Endodermal cell (in vitro differentiated cells): ENCODE data around the gene CBX2. TPM values are rescaled to one million over a fixed set of nuclear protein-coding genes. Genes with fewer than 3 reads are reported as not detected.

Experiments
- DNase-seq: peaks from one replicate; pipeline ENCODE4 v3.0.0-alpha.2; 2017
- H3K27ac ChIP-seq: 2 replicates; pipeline ENCODE4 v1.5.1; 2013; ENCODE audit warnings: mild to moderate bottlenecking, low read depth, low read length, moderate library complexity
- H3K27me3 ChIP-seq: 2 replicates; pipeline ENCODE4 v1.6.1; 2013; ENCODE audit warnings: mild to moderate bottlenecking, low read length, moderate library complexity; ENCODE audit not compliant: insufficient read depth, control insufficient read depth, poor library complexity, severe bottlenecking
- H3K36me3 ChIP-seq: 2 replicates; pipeline ENCODE4 v1.7.0; 2013; ENCODE audit warnings: mild to moderate bottlenecking, low read length, moderate library complexity; ENCODE audit not compliant: control insufficient read depth, insufficient read depth
- H3K4me1 ChIP-seq: one replicate; pipeline ENCODE4 v1.7.0; 2013; ENCODE audit warnings: low read length; ENCODE audit not compliant: control insufficient read depth, insufficient read depth
- H3K4me3 ChIP-seq: 2 replicates; pipeline ENCODE4 v1.5.1; 2013; ENCODE audit warnings: mild to moderate bottlenecking, low read length, moderate library complexity
- H3K9ac ChIP-seq: 2 replicates; pipeline ENCODE4 v1.6.1; 2013; ENCODE audit warnings: mild to moderate bottlenecking, low read length, moderate library complexity; ENCODE audit not compliant: poor library complexity, severe bottlenecking; ENCODE audit errors: extremely low read depth
- H3K9me3 ChIP-seq: 2 replicates; pipeline ENCODE4 v1.6.1; 2013; ENCODE audit warnings: mild to moderate bottlenecking, low read length, moderate library complexity; ENCODE audit not compliant: control insufficient read depth
- H3K27ac Mint-ChIP-seq: 2 replicates; pipeline ENCODE4 v1.8.0; 2020; ENCODE audit warnings: mixed read lengths
- H3K27me3 Mint-ChIP-seq: 2 replicates; pipeline ENCODE4 v1.8.0; 2021; ENCODE audit warnings: mild to moderate bottlenecking, mixed read lengths; ENCODE audit not compliant: insufficient read depth
- H3K36me3 Mint-ChIP-seq: 2 replicates; pipeline ENCODE4 v1.8.0; 2020; ENCODE audit warnings: low read depth, mixed read lengths
- H3K4me1 Mint-ChIP-seq: 2 replicates; pipeline ENCODE4 v1.8.0; 2020; ENCODE audit warnings: mixed read lengths
- H3K4me3 Mint-ChIP-seq: 2 replicates; pipeline ENCODE4 v1.8.0; 2020; ENCODE audit warnings: mild to moderate bottlenecking, moderate library complexity, mixed read lengths
- H3K9me3 Mint-ChIP-seq: 2 replicates; pipeline ENCODE4 v1.8.0; 2020; ENCODE audit warnings: mild to moderate bottlenecking, mixed read lengths
- WGBS, 2 experiments: methylation state at CpG; one replicate each; pipeline versions ENCODE4 v1.1.5 to v1.1.7; 2013; ENCODE audit warnings: missing lambda C conversion rate in 2 of 2, mixed read lengths in 1 of 2; ENCODE audit not compliant: insufficient coverage in 1 of 2, insufficient read length in 1 of 2; 5-methylcytosine and 5-hydroxymethylcytosine counted together
- total RNA-seq, 2 donors: library from RNA; stranded (reverse); fragmentation: NEBNext Ultra II Directional in 1 of 2; extraction: Animal tissue kit (Norgen Biotek cat#: 25700) in 1 of 2; gene quantifications; 2 replicates in 1 of 2; 3 replicates in 1 of 2; pipeline ENCODE4 v1.2.1, GENCODE V29; 2021
- TF ChIP-seq, protein P1 (sequence below): fragments of 200-600 bp; sonication (generic); conservative IDR thresholded peaks from 2 replicates; pipeline ENCODE4 v1.5.0; 2021; ENCODE audit warnings: antibody characterized with exemption, mild to moderate bottlenecking

The CBX2 gene
- total RNA-seq, 2 donors from 2014 or later: 75.0 to 78.6 TPM

DNA sequence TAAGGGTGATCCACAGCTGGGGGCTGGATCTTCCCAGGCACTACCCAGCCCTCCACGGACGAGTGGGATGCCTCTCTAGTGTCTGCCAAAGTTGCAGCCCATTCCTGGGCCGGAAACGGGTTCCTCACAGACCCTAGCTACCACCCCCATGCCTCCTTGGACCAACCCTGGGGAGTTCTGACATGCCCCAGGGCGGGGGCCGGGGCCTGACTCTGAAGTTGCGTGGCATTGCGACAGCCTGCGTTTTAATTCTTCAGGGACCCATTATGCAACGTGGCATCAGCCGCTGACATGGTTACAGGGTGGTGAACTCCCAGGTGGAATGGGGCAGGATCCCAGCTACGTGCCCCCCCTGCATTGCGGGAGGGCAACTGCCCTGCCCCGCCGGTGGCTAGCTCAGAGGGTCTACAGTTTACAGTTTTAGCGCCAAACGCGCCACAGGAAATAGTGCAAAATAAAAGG lies 58.6 kb downstream of the CBX2 start:
- no peaks in the 10 kb centered on the region for H3K36me3 ChIP-seq
- no peak overlapping the region for H3K27ac ChIP-seq
- no peak for DNase-seq
- peaks cover 8% of the 10 kb centered on the region for H3K9me3 Mint-ChIP-seq
- no peaks in the 10 kb centered on the region for H3K9me3 ChIP-seq
- H3K27me3 ChIP-seq: peaks cover 87% of the 10 kb centered on the region
- no peaks in the 10 kb centered on the region for H3K36me3 Mint-ChIP-seq
- peaks cover 88% of the 10 kb centered on the region for H3K27me3 Mint-ChIP-seq
- peak overlapping the region; percentile 67 for H3K4me3 Mint-ChIP-seq
- H3K4me1 Mint-ChIP-seq: peaks cover 14% of the 10 kb centered on the region
- TF ChIP-seq, protein P1, sequence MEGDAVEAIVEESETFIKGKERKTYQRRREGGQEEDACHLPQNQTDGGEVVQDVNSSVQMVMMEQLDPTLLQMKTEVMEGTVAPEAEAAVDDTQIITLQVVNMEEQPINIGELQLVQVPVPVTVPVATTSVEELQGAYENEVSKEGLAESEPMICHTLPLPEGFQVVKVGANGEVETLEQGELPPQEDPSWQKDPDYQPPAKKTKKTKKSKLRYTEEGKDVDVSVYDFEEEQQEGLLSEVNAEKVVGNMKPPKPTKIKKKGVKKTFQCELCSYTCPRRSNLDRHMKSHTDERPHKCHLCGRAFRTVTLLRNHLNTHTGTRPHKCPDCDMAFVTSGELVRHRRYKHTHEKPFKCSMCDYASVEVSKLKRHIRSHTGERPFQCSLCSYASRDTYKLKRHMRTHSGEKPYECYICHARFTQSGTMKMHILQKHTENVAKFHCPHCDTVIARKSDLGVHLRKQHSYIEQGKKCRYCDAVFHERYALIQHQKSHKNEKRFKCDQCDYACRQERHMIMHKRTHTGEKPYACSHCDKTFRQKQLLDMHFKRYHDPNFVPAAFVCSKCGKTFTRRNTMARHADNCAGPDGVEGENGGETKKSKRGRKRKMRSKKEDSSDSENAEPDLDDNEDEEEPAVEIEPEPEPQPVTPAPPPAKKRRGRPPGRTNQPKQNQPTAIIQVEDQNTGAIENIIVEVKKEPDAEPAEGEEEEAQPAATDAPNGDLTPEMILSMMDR: no peak
- no peak overlapping the region for H3K27ac Mint-ChIP-seq
- H3K4me3 ChIP-seq: peak overlapping the region; percentile 81
- WGBS, 2 experiments: 8 to 14% methylated on average over 8 to 18 of the region's 18 CpGs
- no peak overlapping the region for H3K9ac ChIP-seq
- H3K4me1 ChIP-seq: peaks cover 15% of the 10 kb centered on the region

DNA sequence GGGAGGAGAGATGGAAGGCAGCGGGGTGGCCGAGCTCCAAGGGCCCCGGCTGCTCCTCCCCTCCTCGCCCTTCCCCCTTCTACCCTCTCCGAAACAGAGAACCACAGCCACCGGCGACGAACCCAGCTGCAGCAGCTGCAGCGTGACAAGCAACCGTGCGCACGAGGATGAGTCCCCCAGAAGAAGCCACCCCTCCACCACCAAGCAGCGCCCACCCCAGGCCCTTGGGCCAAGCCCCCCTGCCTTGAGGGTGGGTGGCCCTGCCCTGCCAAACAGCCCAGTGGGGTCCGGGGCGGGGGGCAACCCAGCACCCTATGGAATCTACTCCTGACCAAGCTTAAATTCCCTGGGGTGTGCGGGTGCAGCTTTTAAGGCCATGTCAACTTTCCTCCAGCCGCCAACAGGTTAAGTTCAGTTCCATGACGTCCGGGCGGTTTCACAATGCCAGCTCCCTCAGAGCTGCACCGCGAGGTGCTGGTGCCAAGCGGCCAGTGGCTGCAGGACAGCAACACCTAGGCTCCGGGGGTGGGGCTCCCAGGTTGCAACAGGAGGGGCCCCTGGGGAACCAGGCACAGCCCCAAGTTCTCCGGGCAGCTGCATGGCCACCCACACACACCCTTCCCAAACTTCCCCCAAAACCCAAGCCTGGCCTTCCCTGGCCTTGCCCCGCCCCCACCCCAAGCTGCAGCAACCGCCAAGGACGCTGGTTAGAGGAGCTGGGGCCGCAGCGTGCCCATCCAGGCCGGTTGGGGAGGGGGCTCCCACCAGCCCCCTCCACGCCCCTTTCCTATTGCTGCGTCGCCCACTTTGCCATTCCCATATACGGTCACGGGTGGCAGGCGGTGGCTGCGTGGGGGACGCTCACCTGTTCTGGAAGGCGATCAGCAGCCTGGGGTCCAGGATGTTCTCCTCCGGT lies 59.3 kb downstream of the CBX2 start:
- WGBS, 2 experiments: 7 to 9% methylated on average over 12 to 41 of the region's 41 CpGs
- Mint-ChIP-seq H3K4me3 (peak overlapping the region; percentile 67), H3K9me3 (peaks cover 8% of the 10 kb centered on the region), H3K27ac (no peak overlapping the region), H3K4me1 (peaks cover 15% of the 10 kb centered on the region), H3K36me3 (no peaks in the 10 kb centered on the region), H3K27me3 (peaks cover 88% of the 10 kb centered on the region)
- H3K9ac ChIP-seq: no peak overlapping the region
- TF ChIP-seq, protein P1: peak; percentile 37
- peak; percentile 92 for DNase-seq
- H3K4me1 ChIP-seq: peaks cover 13% of the 10 kb centered on the region
- peaks cover 87% of the 10 kb centered on the region for H3K27me3 ChIP-seq
- H3K27ac ChIP-seq: no peak overlapping the region
- H3K36me3 ChIP-seq: no peaks in the 10 kb centered on the region
- no peaks in the 10 kb centered on the region for H3K9me3 ChIP-seq
- peak overlapping the region; percentile 81 for H3K4me3 ChIP-seq

Other genes starting within 250 kb of the CBX2 start
- 1 to 10 TPM; 2.6 to 7.3 TPM for gene RBFOX3, start 167.1 kb upstream of the CBX2 start, total RNA-seq
- not detected for gene ENPP7, start 47.2 kb upstream of the CBX2 start, total RNA-seq
- gene CBX8, start 18.9 kb downstream of the CBX2 start, total RNA-seq: 1 to 10 TPM; 5.4 to 5.6 TPM
- 1 to 10 TPM; 4.2 to 4.9 TPM for gene CBX4, start 61.3 kb downstream of the CBX2 start, total RNA-seq